Naive thymus-derived CD8-positive, alpha-beta T cell (primary cell): Measurements from ENCODE around the gene TESPA1. TPM values are rescaled to one million over a fixed set of nuclear protein-coding genes. Genes with fewer than 3 reads are reported as not detected.

Source experiments
- ATAC-seq, 2 donors: fragments of 150-1000 bp; cut with Tn5 transposase in 1 of 2; sonication (Bioruptor Pico), chemical (Tn5 transposase) in 1 of 2; 1 replicate in 1 of 2; 2 replicates in 1 of 2; pipeline ENCODE4 v1.10.0; 2021; ENCODE audit warnings: mild to moderate bottlenecking in 2 of 2, moderate library complexity in 2 of 2
- POLR2A ChIA-PET: fragments of 350-600 bp; sonication (Branson Sonifier 250); formaldehyde crosslinking; loops from one replicate; lab custom pipeline; 2021; ENCODE audit warnings: antibody characterized with exemption; lab: Charles Lee
- DNase-seq, 10 donors: peaks; one replicate each; pipeline versions ENCODE4 v3.0.0 to v3.0.0-alpha.2; 2020 to 2022
- H3K27ac Mint-ChIP-seq, 10 donors: one replicate each; pipeline ENCODE4 v1.8.0; 2020 to 2022; ENCODE audit warnings: mild to moderate bottlenecking in 10 of 10, mixed read lengths in 10 of 10, moderate library complexity in 4 of 10, inconsistent platforms in 1 of 10
- H3K27me3 Mint-ChIP-seq, 5 donors: one replicate each; pipeline ENCODE4 v1.8.0; 2021 to 2022; ENCODE audit warnings: mixed read lengths in 5 of 5
- H3K36me3 Mint-ChIP-seq, 3 donors: one replicate each; pipeline ENCODE4 v1.8.0; 2020 to 2022; ENCODE audit warnings: mixed read lengths in 3 of 3, mild to moderate bottlenecking in 2 of 3, inconsistent platforms in 1 of 3
- H3K4me1 Mint-ChIP-seq, 4 donors: one replicate each; pipeline ENCODE4 v1.8.0; 2021 to 2022; ENCODE audit warnings: mixed read lengths in 4 of 4
- H3K4me3 Mint-ChIP-seq, 10 donors: one replicate each; pipeline ENCODE4 v1.8.0; 2020 to 2022; ENCODE audit warnings: mild to moderate bottlenecking in 10 of 10, mixed read lengths in 10 of 10, moderate library complexity in 6 of 10, inconsistent platforms in 1 of 10
- H3K9me3 Mint-ChIP-seq, 9 donors: one replicate each; pipeline ENCODE4 v1.8.0; 2020 to 2022; ENCODE audit warnings: mixed read lengths in 9 of 9, mild to moderate bottlenecking in 3 of 9, inconsistent platforms in 1 of 9, moderate library complexity in 1 of 9
- polyA plus RNA-seq, 3 donors: library from polyadenylated mRNA; unstranded; fragments of 300-500 nt; fragmentation: Illumina TruSeq; gene quantifications; one replicate each; pipeline ENCODE4 v1.2.3, GENCODE V29; 2021
- total RNA-seq, 8 experiments: library from RNA in 2 of 8; stranded (reverse) in 2 of 8; gene quantifications; one replicate each; pipeline ENCODE4 v1.2.3 and lab custom pipeline; 2021 to 2026

Gene TESPA1
- total and polyA plus RNA-seq, 5 experiments from 2014 or later = 83.1 to 253 (median 245) TPM

- ATAC-seq (no peak), DNase-seq (peak in 2 of 10 donors; percentile 22 to 26)
- no peaks in the 10 kb centered on the region for H3K27me3 Mint-ChIP-seq
Measured at GRCh38 chr12:54981796-54982195, 2.8 kb downstream of the TESPA1 start.

GRCh38 chr12:54980341-54980740 is 4.2 kb downstream of the TESPA1 start:
- H3K27me3 Mint-ChIP-seq = no peaks in the 10 kb centered on the region
- ATAC-seq = peak in 1 of 2 donors; percentile 14
- POLR2A ChIA-PET = interaction anchor here (0.7 to 6.8 kb wide), 5 partner anchors 13 to 92 kb away, joined by 3 to 66 read pairs (median 3); no protein-coding TSS in a partner anchor
- no peaks in the 10 kb centered on the region for H3K9me3 Mint-ChIP-seq
- peak in 4 of 10 donors; percentile 15 to 37 (median 31) for DNase-seq
- peaks cover 66 to 97% (median 84%) of the 10 kb centered on the region in 4 donors for H3K4me1 Mint-ChIP-seq
- peaks cover 25 to 67% (median 45%) of the 10 kb centered on the region in 3 donors for H3K36me3 Mint-ChIP-seq
- peak overlapping the region; percentile 90 to 99 (median 96) for H3K27ac Mint-ChIP-seq
- H3K4me3 Mint-ChIP-seq = peak overlapping the region; percentile 83 to 99 (median 94)

More at GRCh38 chr12:54981796-54982195, 2.8 kb downstream of the TESPA1 start:
- Mint-ChIP-seq H3K4me3 (peak overlapping the region; percentile 83 to 99 (median 95)), H3K4me1 (peaks cover 59 to 97% (median 79%) of the 10 kb centered on the region in 4 donors), H3K27ac (peak overlapping the region; percentile 96 to 100 (median 99)), H3K36me3 (peaks cover 23 to 54% (median 33%) of the 10 kb centered on the region in 3 donors), H3K9me3 (no peaks in the 10 kb centered on the region)
- POLR2A ChIA-PET = interaction anchor here (5.4 to 5.7 kb wide), 2 partner anchors 7 to 14 kb away, joined by 58 to 98 read pairs; no protein-coding TSS in a partner anchor

- Mint-ChIP-seq H3K27me3 (no peaks in the 10 kb centered on the region), H3K9me3 (no peaks in the 10 kb centered on the region), H3K27ac (peak overlapping the region; percentile 19 to 99 (median 94)), H3K4me1 (peaks cover 68 to 100% (median 97%) of the 10 kb centered on the region in 4 donors), H3K36me3 (peaks cover 21 to 83% (median 58%) of the 10 kb centered on the region in 3 donors), H3K4me3 (peak overlapping the region; percentile 68 to 99 (median 93))
- POLR2A ChIA-PET = interaction anchor here (1.3 to 6.8 kb wide), 5 partner anchors 6 to 21 kb away, joined by 3 to 66 read pairs (median 5); partner anchors contain the start of gene TESPA1
- peak in 1 of 10 donors; percentile 25 for DNase-seq
- peak; percentile 36 to 43 for ATAC-seq
Measured at GRCh38 chr12:54977857-54978256, 6.7 kb downstream of the TESPA1 start.

GRCh38 chr12:54977155-54977554 is 7.4 kb downstream of the TESPA1 start:
- H3K4me1 Mint-ChIP-seq = peaks cover 67 to 100% (median 97%) of the 10 kb centered on the region in 4 donors
- DNase-seq = no peak
- H3K4me3 Mint-ChIP-seq = peak overlapping the region; percentile 59 to 99 (median 93)
- H3K27ac Mint-ChIP-seq = peak overlapping the region; percentile 81 to 99 (median 94)
- POLR2A ChIA-PET = interaction anchor here (1.3 to 6.8 kb wide), 5 partner anchors 7 to 20 kb away, joined by 3 to 66 read pairs (median 5); partner anchors contain the start of gene TESPA1
- no peaks in the 10 kb centered on the region for H3K9me3 Mint-ChIP-seq
- H3K27me3 Mint-ChIP-seq = no peaks in the 10 kb centered on the region
- peaks cover 24 to 83% (median 59%) of the 10 kb centered on the region in 3 donors for H3K36me3 Mint-ChIP-seq
- no peak for ATAC-seq

GRCh38 chr12:54975875-54976274 is 8.7 kb downstream of the TESPA1 start:
- Mint-ChIP-seq H3K27ac (peak overlapping the region; percentile 81 to 99 (median 94)), H3K27me3 (no peaks in the 10 kb centered on the region), H3K36me3 (peaks cover 33 to 84% (median 61%) of the 10 kb centered on the region in 3 donors), H3K4me1 (peaks cover 66 to 99% (median 95%) of the 10 kb centered on the region in 4 donors), H3K9me3 (no peaks in the 10 kb centered on the region), H3K4me3 (peak overlapping the region; percentile 23 to 97 (median 80))
- POLR2A ChIA-PET = interaction anchor here (1.0 to 6.8 kb wide), 4 partner anchors 8 to 41 kb away, joined by 3 to 66 read pairs (median 30); partner anchors contain the start of gene TESPA1
- DNase-seq (no peak), ATAC-seq (no peak)

- H3K36me3 Mint-ChIP-seq = peaks cover 35 to 86% (median 61%) of the 10 kb centered on the region in 3 donors
- POLR2A ChIA-PET = interaction anchor here (1.0 to 6.8 kb wide), 5 partner anchors 8 to 40 kb away, joined by 3 to 66 read pairs (median 3); partner anchors contain the start of gene TESPA1
Measured at GRCh38 chr12:54975272-54975671, 9.3 kb downstream of the TESPA1 start.

GRCh38 chr12:54974279-54974678 is 10.3 kb downstream of the TESPA1 start:
- Mint-ChIP-seq H3K9me3 (no peaks in the 10 kb centered on the region), H3K4me1 (peaks cover 60 to 98% (median 91%) of the 10 kb centered on the region in 4 donors), H3K27ac (peak overlapping the region; percentile 84 to 99 (median 92)), H3K36me3 (peaks cover 31 to 76% (median 53%) of the 10 kb centered on the region in 3 donors), H3K4me3 (peak overlapping the region in 9 of 10 donors; percentile 2 to 83 (median 59)), H3K27me3 (no peaks in the 10 kb centered on the region)
- ATAC-seq (no peak), DNase-seq (no peak)
- POLR2A ChIA-PET = interaction anchor here (0.6 to 6.8 kb wide), 7 partner anchors 7 to 98 kb away, joined by 3 to 66 read pairs (median 4); partner anchors contain the start of gene TESPA1

More at GRCh38 chr12:54975272-54975671, 9.3 kb downstream of the TESPA1 start:
- peak overlapping the region; percentile 6 to 83 (median 57) for H3K4me3 Mint-ChIP-seq
- no peaks in the 10 kb centered on the region for H3K27me3 Mint-ChIP-seq
- no peaks in the 10 kb centered on the region for H3K9me3 Mint-ChIP-seq
- DNase-seq (no peak), ATAC-seq (no peak)
- H3K4me1 Mint-ChIP-seq = peaks cover 67 to 99% (median 96%) of the 10 kb centered on the region in 4 donors
- H3K27ac Mint-ChIP-seq = peak overlapping the region; percentile 78 to 99 (median 90)

- ATAC-seq (no peak), DNase-seq (no peak)
- H3K36me3 Mint-ChIP-seq = peaks cover 29 to 68% (median 48%) of the 10 kb centered on the region in 3 donors
- H3K27ac Mint-ChIP-seq = peak overlapping the region; percentile 84 to 99 (median 92)
- H3K9me3 Mint-ChIP-seq = no peaks in the 10 kb centered on the region
- H3K4me3 Mint-ChIP-seq = peak overlapping the region in 7 of 10 donors; percentile 11 to 83 (median 26)
- H3K27me3 Mint-ChIP-seq = no peaks in the 10 kb centered on the region
- peaks cover 56 to 94% (median 86%) of the 10 kb centered on the region in 4 donors for H3K4me1 Mint-ChIP-seq
- POLR2A ChIA-PET = interaction anchor here (0.6 to 6.6 kb wide), 4 partner anchors 11 to 64 kb away, joined by 4 to 58 read pairs (median 4); partner anchors contain the start of gene TESPA1
Measured at GRCh38 chr12:54973556-54973955, 11.0 kb downstream of the TESPA1 start.

- peak overlapping the region in 5 of 10 donors; percentile 3 to 51 (median 24) for H3K4me3 Mint-ChIP-seq
- no peaks in the 10 kb centered on the region for H3K9me3 Mint-ChIP-seq
- POLR2A ChIA-PET = interaction anchor here (2.2 to 7.8 kb wide), 3 partner anchors 7 to 22 kb away, joined by 6 to 98 read pairs (median 66); partner anchors contain the start of gene TESPA1
- H3K4me1 Mint-ChIP-seq = peaks cover 53 to 94% (median 85%) of the 10 kb centered on the region in 4 donors
- ATAC-seq = no peak
- no peaks in the 10 kb centered on the region for H3K27me3 Mint-ChIP-seq
- peaks cover 35 to 75% (median 44%) of the 10 kb centered on the region in 3 donors for H3K36me3 Mint-ChIP-seq
- H3K27ac Mint-ChIP-seq = peak overlapping the region; percentile 49 to 99 (median 81)
- no peak for DNase-seq
Measured at GRCh38 chr12:54970741-54971140, 13.8 kb downstream of the TESPA1 start.

- DNase-seq = peak in 4 of 10 donors; percentile 25 to 68 (median 44)
- Mint-ChIP-seq H3K4me3 (peak overlapping the region; percentile 67 to 85 (median 76)), H3K9me3 (no peaks in the 10 kb centered on the region), H3K27ac (peak overlapping the region; percentile 72 to 96 (median 92)), H3K36me3 (peaks cover 48 to 74% (median 48%) of the 10 kb centered on the region in 3 donors), H3K4me1 (peaks cover 53 to 90% (median 79%) of the 10 kb centered on the region in 4 donors), H3K27me3 (no peaks in the 10 kb centered on the region)
- POLR2A ChIA-PET = interaction anchor here (0.9 to 7.8 kb wide), 4 partner anchors 9 to 25 kb away, joined by 3 to 98 read pairs (median 34); partner anchors contain the start of gene TESPA1
- ATAC-seq = peak; percentile 80 to 84
Measured at GRCh38 chr12:54968181-54968730, 16.3 kb downstream of the TESPA1 start.

GRCh38 chr12:54967461-54967860 is 17.1 kb downstream of the TESPA1 start:
- peak overlapping the region; percentile 72 to 96 (median 92) for H3K27ac Mint-ChIP-seq
- peak; percentile 59 to 63 for ATAC-seq

More at GRCh38 chr12:54967461-54967860, 17.1 kb downstream of the TESPA1 start:
- Mint-ChIP-seq H3K36me3 (peaks cover 48 to 74% (median 49%) of the 10 kb centered on the region in 3 donors), H3K27me3 (no peaks in the 10 kb centered on the region), H3K9me3 (no peaks in the 10 kb centered on the region), H3K4me1 (peaks cover 52 to 90% (median 77%) of the 10 kb centered on the region in 4 donors), H3K4me3 (peak overlapping the region; percentile 67 to 85 (median 76))
- POLR2A ChIA-PET = interaction anchor here (7.5 to 7.8 kb wide), 2 partner anchors 10 to 17 kb away, joined by 66 to 98 read pairs; partner anchors contain the start of gene TESPA1
- peak in 7 of 10 donors; percentile 18 to 72 (median 35) for DNase-seq
